ENCODE results near the gene CLEC20A.

- TF ChIP-seq ZNF549 (tag by site-specific recombination; IDR thresholded peaks at IDR 0.05) (no peak), ZNF138 (tag by site-specific recombination; IDR thresholded peaks at IDR 0.05; ENCODE audit: borderline replicate concordance) (no peak), ZNF571 (tag by site-specific recombination; IDR thresholded peaks at IDR 0.05) (no peak), ZNF768 (tag by site-specific recombination; IDR thresholded peaks at IDR 0.05) (no peak)
- TF ChIP-seq, protein P1, sequence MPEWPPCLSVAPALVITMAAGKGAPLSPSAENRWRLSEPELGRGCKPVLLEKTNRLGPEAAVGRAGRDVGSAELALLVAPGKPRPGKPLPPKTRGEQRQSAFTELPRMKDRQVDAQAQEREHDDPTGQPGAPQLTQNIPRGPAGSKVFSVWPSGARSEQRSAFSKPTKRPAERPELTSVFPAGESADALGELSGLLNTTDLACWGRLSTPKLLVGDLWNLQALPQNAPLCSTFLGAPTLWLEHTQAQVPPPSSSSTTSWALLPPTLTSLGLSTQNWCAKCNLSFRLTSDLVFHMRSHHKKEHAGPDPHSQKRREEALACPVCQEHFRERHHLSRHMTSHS (tag by site-specific recombination; IDR thresholded peaks at IDR 0.05) = no peak
- TF ChIP-seq, protein P2, sequence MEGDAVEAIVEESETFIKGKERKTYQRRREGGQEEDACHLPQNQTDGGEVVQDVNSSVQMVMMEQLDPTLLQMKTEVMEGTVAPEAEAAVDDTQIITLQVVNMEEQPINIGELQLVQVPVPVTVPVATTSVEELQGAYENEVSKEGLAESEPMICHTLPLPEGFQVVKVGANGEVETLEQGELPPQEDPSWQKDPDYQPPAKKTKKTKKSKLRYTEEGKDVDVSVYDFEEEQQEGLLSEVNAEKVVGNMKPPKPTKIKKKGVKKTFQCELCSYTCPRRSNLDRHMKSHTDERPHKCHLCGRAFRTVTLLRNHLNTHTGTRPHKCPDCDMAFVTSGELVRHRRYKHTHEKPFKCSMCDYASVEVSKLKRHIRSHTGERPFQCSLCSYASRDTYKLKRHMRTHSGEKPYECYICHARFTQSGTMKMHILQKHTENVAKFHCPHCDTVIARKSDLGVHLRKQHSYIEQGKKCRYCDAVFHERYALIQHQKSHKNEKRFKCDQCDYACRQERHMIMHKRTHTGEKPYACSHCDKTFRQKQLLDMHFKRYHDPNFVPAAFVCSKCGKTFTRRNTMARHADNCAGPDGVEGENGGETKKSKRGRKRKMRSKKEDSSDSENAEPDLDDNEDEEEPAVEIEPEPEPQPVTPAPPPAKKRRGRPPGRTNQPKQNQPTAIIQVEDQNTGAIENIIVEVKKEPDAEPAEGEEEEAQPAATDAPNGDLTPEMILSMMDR (tag by site-specific recombination; IDR thresholded peaks at IDR 0.05) = no peak
- TF ChIP-seq, protein P3, sequence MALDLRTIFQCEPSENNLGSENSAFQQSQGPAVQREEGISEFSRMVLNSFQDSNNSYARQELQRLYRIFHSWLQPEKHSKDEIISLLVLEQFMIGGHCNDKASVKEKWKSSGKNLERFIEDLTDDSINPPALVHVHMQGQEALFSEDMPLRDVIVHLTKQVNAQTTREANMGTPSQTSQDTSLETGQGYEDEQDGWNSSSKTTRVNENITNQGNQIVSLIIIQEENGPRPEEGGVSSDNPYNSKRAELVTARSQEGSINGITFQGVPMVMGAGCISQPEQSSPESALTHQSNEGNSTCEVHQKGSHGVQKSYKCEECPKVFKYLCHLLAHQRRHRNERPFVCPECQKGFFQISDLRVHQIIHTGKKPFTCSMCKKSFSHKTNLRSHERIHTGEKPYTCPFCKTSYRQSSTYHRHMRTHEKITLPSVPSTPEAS (tag by site-specific recombination; IDR thresholded peaks at IDR 0.05) = no peak
- TF ChIP-seq, protein P4, sequence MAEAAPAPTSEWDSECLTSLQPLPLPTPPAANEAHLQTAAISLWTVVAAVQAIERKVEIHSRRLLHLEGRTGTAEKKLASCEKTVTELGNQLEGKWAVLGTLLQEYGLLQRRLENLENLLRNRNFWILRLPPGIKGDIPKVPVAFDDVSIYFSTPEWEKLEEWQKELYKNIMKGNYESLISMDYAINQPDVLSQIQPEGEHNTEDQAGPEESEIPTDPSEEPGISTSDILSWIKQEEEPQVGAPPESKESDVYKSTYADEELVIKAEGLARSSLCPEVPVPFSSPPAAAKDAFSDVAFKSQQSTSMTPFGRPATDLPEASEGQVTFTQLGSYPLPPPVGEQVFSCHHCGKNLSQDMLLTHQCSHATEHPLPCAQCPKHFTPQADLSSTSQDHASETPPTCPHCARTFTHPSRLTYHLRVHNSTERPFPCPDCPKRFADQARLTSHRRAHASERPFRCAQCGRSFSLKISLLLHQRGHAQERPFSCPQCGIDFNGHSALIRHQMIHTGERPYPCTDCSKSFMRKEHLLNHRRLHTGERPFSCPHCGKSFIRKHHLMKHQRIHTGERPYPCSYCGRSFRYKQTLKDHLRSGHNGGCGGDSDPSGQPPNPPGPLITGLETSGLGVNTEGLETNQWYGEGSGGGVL (tag by site-specific recombination; IDR thresholded peaks at IDR 0.05) = no peak
These were observed 22.1 kb upstream of the CLEC20A start for GRCh38 chr1:178518894-178519293.
